GM12878 (cell line): Measurements from ENCODE around the gene TINCR. TPM values are rescaled to one million over a fixed set of nuclear protein-coding genes. Genes with fewer than 3 reads are reported as not detected.

Experiments used
- ATAC-seq: fragments of 200-7000 bp; cut with Tn5 transposase; 3 replicates; pipeline ENCODE4 v1.9.1; 2020; ENCODE audit warnings: mild to moderate bottlenecking, moderate library complexity
- BruUV-seq: library from RNA; stranded (reverse); fragments of 400-500 nt; replicated peaks from 2 replicates; lab custom pipeline; 2021; lab: Mats Ljungman, UMichigan
- CTCF ChIA-PET: fragments of 300-600 bp; sonication (Branson Sonifier 250); formaldehyde crosslinking; extraction: SDS; loops from one replicate; lab custom pipeline; 2021; ENCODE audit warnings: inconsistent platforms; lab: Yijun Ruan, JAX
- POLR2A ChIA-PET: fragments of 350-600 bp; formaldehyde crosslinking; extraction: SDS; loops from one replicate; lab custom pipeline; 2021; ENCODE audit warnings: inconsistent platforms; lab: Charles Lee
- RAD21 ChIA-PET: fragments of 300-600 bp; sonication (Branson Sonifier 250); formaldehyde crosslinking; loops from one replicate; lab custom pipeline; 2023; ENCODE audit warnings: antibody characterized with exemption; ENCODE audit not compliant: unreplicated experiment; lab: Charles Lee
- SMC1A ChIA-PET: fragments of 300-600 bp; sonication (Branson Sonifier 250); formaldehyde crosslinking; loops from one replicate; lab custom pipeline; 2023; ENCODE audit not compliant: unreplicated experiment, uncharacterized antibody; lab: Charles Lee
- DNase-seq: peaks from one replicate; pipeline ENCODE4 v3.0.0-alpha.2; 2011; ENCODE audit warnings: low read depth, low spot score
- FAIRE-seq: peaks from 3 replicates; lab custom pipeline; 2011; peaks lifted over from hg19 to GRCh38; lab: Jason Lieb, UNC
- H2AFZ ChIP-seq: 2 replicates; pipeline ENCODE4 v1.6.0; 2011; ENCODE audit warnings: low read depth, low read length, control low read depth; ENCODE audit not compliant: control insufficient read depth
- H3K27ac ChIP-seq: 2 replicates; pipeline ENCODE4 v1.5.1; 2011; ENCODE audit warnings: control low read depth; ENCODE audit not compliant: control insufficient read depth, insufficient read depth
- H3K27me3 ChIP-seq, 2 experiments: replicated peaks in 1 of 2; 2 replicates each; pipeline versions ENCODE4 v1.6.0 to v1.6.1; 2011; ENCODE audit warnings: low read length in 1 of 2; ENCODE audit not compliant: control insufficient read depth in 2 of 2, insufficient read depth in 2 of 2
- H3K36me3 ChIP-seq, 2 experiments: 2 replicates each; pipeline ENCODE4 v1.5.1; 2011; ENCODE audit warnings: low read length in 1 of 2; ENCODE audit not compliant: control insufficient read depth in 2 of 2, insufficient read depth in 2 of 2
- H3K4me1 ChIP-seq: 2 replicates; pipeline ENCODE4 v1.6.1; 2011; ENCODE audit warnings: mild to moderate bottlenecking, low read length, moderate library complexity, mixed read lengths; ENCODE audit not compliant: control insufficient read depth, insufficient read depth
- H3K4me2 ChIP-seq: 2 replicates; pipeline ENCODE4 v1.6.0; 2011; ENCODE audit warnings: control low read depth; ENCODE audit not compliant: control insufficient read depth, insufficient read depth
- H3K4me3 ChIP-seq: fragments of 200-600 bp; sonication (generic); 2 replicates; pipeline ENCODE4 v1.5.1; 2016
- H3K79me2 ChIP-seq: 2 replicates; pipeline ENCODE4 v1.6.0; 2011; ENCODE audit warnings: low read length; ENCODE audit not compliant: control insufficient read depth, insufficient read depth
- H3K9ac ChIP-seq: 2 replicates; pipeline ENCODE4 v1.8.0; 2011; ENCODE audit warnings: low read length, control low read depth, mixed read lengths; ENCODE audit not compliant: control insufficient read depth, insufficient read depth
- H3K9me3 ChIP-seq: replicated peaks from 3 replicates; pipeline ENCODE4 v1.5.1; 2011; ENCODE audit warnings: mild to moderate bottlenecking, low read length; ENCODE audit not compliant: control insufficient read depth, insufficient read depth
- H4K20me1 ChIP-seq: 2 replicates; pipeline ENCODE4 v1.6.0; 2011; ENCODE audit not compliant: control insufficient read depth, insufficient read depth
- ATF7 ChIP-seq: fragments of 450-650 bp; IDR thresholded peaks from 2 replicates; pipeline ENCODE4 v1.6.1; 2016; ENCODE audit warnings: low read depth, mild to moderate bottlenecking
- BCL3 ChIP-seq: IDR thresholded peaks from 2 replicates; pipeline ENCODE4 v1.6.1; 2011; ENCODE audit warnings: borderline replicate concordance, low read depth, mild to moderate bottlenecking, moderate library complexity, low read length; ENCODE audit not compliant: insufficient read depth, poor library complexity, severe bottlenecking
- CBX3 ChIP-seq: fragments of 200-600 bp; sonication (generic); IDR thresholded peaks from 2 replicates; pipeline ENCODE4 v1.6.1; 2016; ENCODE audit warnings: low read depth, borderline replicate concordance
- E4F1 ChIP-seq: fragments of 450-650 bp; IDR thresholded peaks from 2 replicates; pipeline ENCODE4 v1.6.1; 2018; ENCODE audit warnings: borderline replicate concordance, mild to moderate bottlenecking; ENCODE audit not compliant: partially characterized antibody
- MYC ChIP-seq: IDR thresholded peaks from 2 replicates; pipeline ENCODE4 v1.6.1; 2011; ENCODE audit warnings: mild to moderate bottlenecking, low read length, moderate library complexity, inconsistent platforms; ENCODE audit not compliant: insufficient read depth, insufficient replicate concordance, insufficient read length, severe bottlenecking
- NFYA ChIP-seq: IDR thresholded peaks from 2 replicates; pipeline ENCODE4 v1.6.1; 2011; ENCODE audit warnings: low read depth, mild to moderate bottlenecking, low read length, improper control_type of control experiment, borderline replicate concordance
- NKRF ChIP-seq: fragments of 450-650 bp; conservative IDR thresholded peaks from 2 replicates; pipeline ENCODE4 v1.6.1; 2017; ENCODE audit warnings: mild to moderate bottlenecking, moderate library complexity
- SP1 ChIP-seq: IDR thresholded peaks from one replicate; pipeline ENCODE4 v1.6.1; 2011; ENCODE audit warnings: low read depth, low read length
- TBL1XR1 ChIP-seq: IDR thresholded peaks from 2 replicates; pipeline ENCODE4 v1.6.1; 2012; ENCODE audit warnings: low read depth, low read length, improper control_type of control experiment
- TCF7 ChIP-seq: IDR thresholded peaks from 2 replicates; pipeline ENCODE4 v1.6.1; 2014; ENCODE audit warnings: antibody characterized with exemption, borderline replicate concordance
- ZBTB40 ChIP-seq: fragments of 450-650 bp; IDR thresholded peaks from 2 replicates; pipeline ENCODE4 v1.6.1; 2016; ENCODE audit warnings: mild to moderate bottlenecking, moderate library complexity, borderline replicate concordance
- ZNF217 ChIP-seq: fragments of 450-650 bp; IDR thresholded peaks from 2 replicates; pipeline ENCODE4 v1.6.1; 2017; ENCODE audit warnings: antibody characterized with exemption, mild to moderate bottlenecking
- WGBS: methylation state at CpG from one replicate; pipeline ENCODE4 v1.1.6; 2016; ENCODE audit warnings: low lambda C conversion rate; ENCODE audit not compliant: insufficient replicate concordance, insufficient coverage; ENCODE audit errors: missing lambda C conversion rate; 5-methylcytosine and 5-hydroxymethylcytosine counted together
- in situ Hi-C: fragments of 300-500 bp; cut with MboI; formaldehyde crosslinking; loops from 9 replicates; pipeline ENCODE4 v1.14.3; 2018; ENCODE audit warnings: mixed read lengths
- intact Hi-C: fragments of 100-400 bp; cut with micrococcal nuclease; formaldehyde crosslinking; loops from one replicate; pipeline ENCODE4 v1.14.2; 2022; ENCODE audit not compliant: unreplicated experiment
- polyA plus RNA-seq, 11 experiments: library from polyadenylated mRNA; depleted of rRNA in 4 of 11; unstranded in 6 of 11; stranded (reverse) in 5 of 11; fragments of >200 nt; fragmentation: Nextera tagmentation in 4 of 11; fragmentation: Illumina TruSeq in 1 of 11; extraction: Ambion mirVana in 4 of 11; extraction: Trizol in 1 of 11; gene quantifications; 1 replicate in 1 of 11; 2 replicates in 10 of 11; pipeline versions ENCODE4 v1.2.1 to v1.2.3, GENCODE V29; 2011 to 2016; ENCODE audit warnings: inconsistent platforms in 2 of 11, missing spikeins in 2 of 11, low read depth in 1 of 11
- total RNA-seq, 4 experiments: library from RNA; depleted of rRNA in 3 of 4; stranded (reverse); fragments of >200 nt in 3 of 4; fragmentation: Illumina TruSeq in 1 of 4; extraction: Trizol in 1 of 4; gene quantifications; 2 replicates each; pipeline versions ENCODE4 v1.2.1 to v1.2.3, GENCODE V29; 2013 to 2021

The TINCR gene
- total and polyA plus RNA-seq, 10 of the 15 experiments (the other 5 are each of a cell fraction or from before 2014, with no cell fraction given), result 0.02 to 0.36 (median 0.06) TPM; not detected in 3

- CTCF ChIA-PET, result no interaction called here
- H3K27ac ChIP-seq, result no peak overlapping the region
- in situ Hi-C loops, result no loop called here
Observed at GRCh38 chr19:5595745-5596144, 28.0 kb upstream of the TINCR start.

More at GRCh38 chr19:5595745-5596144, 28.0 kb upstream of the TINCR start:
- Histone ChIP-seq H3K9me3 (no peaks in the 10 kb centered on the region), H3K4me1 (no peaks in the 10 kb centered on the region), H3K4me3 (no peak overlapping the region), H3K4me2 (no peak overlapping the region), H2AFZ (no peak overlapping the region), H3K9ac (no peak overlapping the region), H3K79me2 (no peaks in the 10 kb centered on the region), H3K27me3 (no peaks in the 10 kb centered on the region), H3K36me3 (peaks cover 47 to 52% of the 10 kb centered on the region in 2 experiments), H4K20me1 (no peaks in the 10 kb centered on the region)
- TF ChIP-seq NFYA (no peak), NKRF (no peak), ZNF217 (no peak), ATF7 (no peak), CBX3 (no peak), BCL3 (no peak), TBL1XR1 (no peak), ZBTB40 (no peak), E4F1 (no peak), SP1 (no peak), MYC (no peak), TCF7 (no peak)
- DNase-seq (no peak), FAIRE-seq (no peak), ATAC-seq (no peak)
- ChIA-PET SMC1A (no interaction called here), POLR2A (no interaction called here), RAD21 (no interaction called here)
- intact Hi-C loops, result no loop called here
- no TSS peak for BruUV-seq
- WGBS, result 92% methylated on average over 9 of the region's 9 CpGs
